ENCODE measurements around the gene PDCD4. TPM values are rescaled to one million over a fixed set of nuclear protein-coding genes. Genes with fewer than 3 reads are reported as not detected.

Gene PDCD4
- total RNA-seq, 2 donors from 2014 or later: 36.7 to 48.6 TPM

GRCh38 chr10:110834629-110835301, 37.0 kb upstream of the PDCD4 start:
- no peak overlapping the region for H3K27ac Mint-ChIP-seq
- no peak overlapping the region for H3K4me3 Mint-ChIP-seq
- DNase-seq (ENCODE audit: low spot score): no peak

DNA sequence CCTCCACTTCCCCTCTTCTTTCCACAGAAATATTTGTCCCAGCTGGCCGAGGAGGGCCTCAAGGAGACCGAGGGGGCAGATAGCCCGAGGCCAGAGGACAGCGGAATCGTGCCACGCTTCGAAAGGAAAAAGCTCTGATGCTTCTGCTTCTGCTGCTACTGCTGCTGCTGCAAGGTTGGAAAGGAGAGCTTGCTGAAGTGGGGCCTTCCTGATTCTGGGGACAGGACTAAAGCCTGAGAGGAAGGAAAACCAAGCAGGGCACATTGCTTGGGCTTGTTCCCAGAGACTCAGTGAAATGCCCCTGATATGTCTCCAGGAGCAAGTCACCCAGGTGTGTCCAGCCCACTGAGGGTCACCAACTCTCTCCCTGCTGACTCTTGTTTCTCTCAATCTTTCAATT, 35.9 kb upstream of the PDCD4 start:
- Mint-ChIP-seq H3K9me3 (no peaks in the 10 kb centered on the region), H3K36me3 (no peaks in the 10 kb centered on the region), H3K27me3 (peaks cover 0 to 5% of the 10 kb centered on the region in 2 donors), H3K4me3 (no peak overlapping the region), H3K4me1 (ENCODE audit: low read depth in 2 of 2) (no peaks in the 10 kb centered on the region), H3K27ac (peak overlapping the region in 1 of 2 donors; percentile 38)
- ATAC-seq: no peak
- DNase-seq (ENCODE audit: low spot score): no peak

More at GRCh38 chr10:110834629-110835301, 37.0 kb upstream of the PDCD4 start:
- Mint-ChIP-seq H3K9me3 (no peaks in the 10 kb centered on the region), H3K4me1 (ENCODE audit: low read depth in 2 of 2) (no peaks in the 10 kb centered on the region), H3K27me3 (peaks cover 0 to 5% of the 10 kb centered on the region in 2 donors), H3K36me3 (no peaks in the 10 kb centered on the region)
- ATAC-seq: no peak

DNA sequence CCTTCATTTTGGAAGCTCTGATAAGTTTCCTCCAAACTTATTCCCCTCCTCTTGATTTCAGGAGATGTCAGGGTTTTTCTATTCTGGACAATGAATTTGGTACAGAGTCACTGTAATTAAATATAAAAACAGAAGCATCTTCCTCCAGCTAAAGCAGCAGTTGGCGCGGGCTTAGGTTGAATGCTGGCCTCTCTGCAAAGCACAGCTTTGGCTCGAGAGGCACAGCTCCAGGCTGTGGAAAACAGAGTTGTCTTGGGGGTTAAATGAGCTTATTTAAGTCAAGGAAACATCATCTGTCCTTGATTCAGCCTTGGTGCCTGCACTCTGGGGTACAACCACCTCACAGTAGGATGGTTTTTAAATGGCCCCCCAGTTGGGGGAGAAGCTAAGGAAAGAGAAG, 35.0 kb upstream of the PDCD4 start:
- Mint-ChIP-seq H3K9me3 (no peaks in the 10 kb centered on the region), H3K4me3 (no peak overlapping the region), H3K4me1 (ENCODE audit: low read depth in 2 of 2) (peaks cover 0 to under 1% of the 10 kb centered on the region in 2 donors), H3K27me3 (peaks cover 0 to 5% of the 10 kb centered on the region in 2 donors), H3K36me3 (no peaks in the 10 kb centered on the region), H3K27ac (no peak overlapping the region)
- ATAC-seq (no peak), DNase-seq (ENCODE audit: low spot score) (no peak)

GRCh38 chr10:110837418-110838171, 34.1 kb upstream of the PDCD4 start:
- H3K27me3 Mint-ChIP-seq: peaks cover 0 to 10% of the 10 kb centered on the region in 2 donors
- H3K4me1 Mint-ChIP-seq (ENCODE audit: low read depth in 2 of 2): peaks cover 5 to 9% of the 10 kb centered on the region in 2 donors
- H3K36me3 Mint-ChIP-seq: no peaks in the 10 kb centered on the region
- no peaks in the 10 kb centered on the region for H3K9me3 Mint-ChIP-seq
- no peak overlapping the region for H3K27ac Mint-ChIP-seq
- no peak for ATAC-seq
- DNase-seq (ENCODE audit: low spot score): no peak
- H3K4me3 Mint-ChIP-seq: no peak overlapping the region

DNA sequence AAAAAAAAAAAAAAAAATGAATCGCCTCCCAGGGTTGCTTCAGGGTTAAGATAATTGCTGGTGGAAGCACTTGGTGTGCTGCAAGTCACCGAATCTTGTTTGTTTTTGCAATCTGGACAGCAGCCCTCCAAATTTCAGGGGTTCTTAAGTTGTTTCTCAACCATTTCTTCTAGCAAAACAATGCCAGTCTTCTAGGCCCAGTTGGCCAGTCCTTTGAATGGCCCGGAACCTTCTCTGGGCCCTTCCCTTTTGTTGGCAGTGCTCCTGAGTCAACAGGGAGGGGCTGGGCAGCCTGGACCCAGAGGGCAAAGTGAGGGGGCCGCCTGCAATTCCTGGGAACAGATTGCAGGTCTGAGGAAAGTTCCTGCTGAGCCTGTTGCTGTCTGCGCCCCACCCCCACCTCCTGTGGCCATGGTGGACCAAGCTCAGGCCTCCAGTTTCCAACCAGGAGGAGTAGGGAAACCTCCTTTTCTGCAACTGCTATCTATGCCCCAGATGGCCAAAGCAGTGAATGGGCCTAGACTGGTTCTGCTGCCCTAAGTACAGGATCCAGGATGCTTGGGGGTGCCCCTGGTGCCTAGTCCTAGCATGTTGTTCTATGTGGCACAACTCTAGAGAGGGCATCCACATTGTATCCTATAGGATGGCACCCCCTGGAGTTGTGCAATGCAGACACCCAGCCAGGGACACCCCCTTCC, 31.4 kb upstream of the PDCD4 start:
- Mint-ChIP-seq H3K27me3 (peaks cover 0 to 18% of the 10 kb centered on the region in 2 donors), H3K9me3 (no peaks in the 10 kb centered on the region), H3K4me1 (ENCODE audit: low read depth in 2 of 2) (peaks cover 14 to 23% of the 10 kb centered on the region in 2 donors), H3K4me3 (no peak overlapping the region), H3K27ac (no peak overlapping the region), H3K36me3 (no peaks in the 10 kb centered on the region)
- DNase-seq (ENCODE audit: low spot score): no peak
- ATAC-seq: no peak

DNA sequence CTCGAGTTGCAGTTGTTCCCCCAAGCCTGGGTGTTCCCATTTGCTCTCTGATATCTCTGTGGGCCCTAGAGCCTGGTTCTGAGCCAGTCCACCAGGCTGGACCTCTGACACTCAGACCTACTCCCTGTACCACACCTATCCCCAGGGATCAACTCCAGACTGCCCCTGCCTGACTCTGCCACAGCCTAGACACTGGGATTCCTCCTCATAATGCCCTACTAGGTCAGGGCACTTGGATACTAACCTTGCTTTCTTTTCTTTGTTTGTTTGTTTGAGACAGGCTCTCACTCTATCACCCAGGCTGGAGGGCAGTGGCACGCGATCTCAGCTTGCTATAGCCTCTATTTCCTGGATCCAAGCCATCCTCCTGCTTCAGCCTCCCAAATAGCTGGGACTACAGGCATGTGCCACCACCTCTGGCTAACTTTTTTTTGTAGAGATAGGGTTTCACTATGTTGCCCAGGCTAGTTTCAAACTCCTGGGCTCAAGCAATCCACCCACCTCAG, 30.8 kb upstream of the PDCD4 start:
- ATAC-seq: no peak
- H3K36me3 Mint-ChIP-seq: no peaks in the 10 kb centered on the region
- H3K4me1 Mint-ChIP-seq (ENCODE audit: low read depth in 2 of 2): peaks cover 14 to 26% of the 10 kb centered on the region in 2 donors
- no peak overlapping the region for H3K4me3 Mint-ChIP-seq
- no peak for DNase-seq (ENCODE audit: low spot score)
- peaks cover 0 to 17% of the 10 kb centered on the region in 2 donors for H3K27me3 Mint-ChIP-seq
- no peaks in the 10 kb centered on the region for H3K9me3 Mint-ChIP-seq
- H3K27ac Mint-ChIP-seq: no peak overlapping the region

- H3K27ac Mint-ChIP-seq: no peak overlapping the region
- no peak overlapping the region for H3K4me3 Mint-ChIP-seq
- DNase-seq (ENCODE audit: low spot score) (no peak), ATAC-seq (no peak)
- peaks cover 18 to 35% of the 10 kb centered on the region in 2 donors for H3K4me1 Mint-ChIP-seq (ENCODE audit: low read depth in 2 of 2)
- H3K36me3 Mint-ChIP-seq: no peaks in the 10 kb centered on the region
- no peaks in the 10 kb centered on the region for H3K9me3 Mint-ChIP-seq
- peaks cover 0 to 15% of the 10 kb centered on the region in 2 donors for H3K27me3 Mint-ChIP-seq
These were observed 29.9 kb upstream of the PDCD4 start for GRCh38 chr10:110841767-110842267.

GRCh38 chr10:110842326-110842904, 29.3 kb upstream of the PDCD4 start:
- DNase-seq (ENCODE audit: low spot score) (no peak), ATAC-seq (no peak)
- Mint-ChIP-seq H3K36me3 (no peaks in the 10 kb centered on the region), H3K9me3 (no peaks in the 10 kb centered on the region), H3K4me1 (ENCODE audit: low read depth in 2 of 2) (peaks cover 22 to 35% of the 10 kb centered on the region in 2 donors), H3K27me3 (peaks cover 0 to 15% of the 10 kb centered on the region in 2 donors), H3K27ac (peak overlapping the region; percentile 15 to 67), H3K4me3 (no peak overlapping the region)

GRCh38 chr10:110843031-110843430, 28.7 kb upstream of the PDCD4 start:
- H3K4me1 Mint-ChIP-seq (ENCODE audit: low read depth in 2 of 2): peaks cover 22 to 35% of the 10 kb centered on the region in 2 donors

GRCh38 chr10:110843796-110844616, 27.7 kb upstream of the PDCD4 start:
- Mint-ChIP-seq H3K27me3 (peaks cover 0 to 13% of the 10 kb centered on the region in 2 donors), H3K27ac (peak overlapping the region in 1 of 2 donors; percentile 50), H3K9me3 (no peaks in the 10 kb centered on the region), H3K4me3 (no peak overlapping the region), H3K36me3 (no peaks in the 10 kb centered on the region), H3K4me1 (ENCODE audit: low read depth in 2 of 2) (peaks cover 26 to 40% of the 10 kb centered on the region in 2 donors)
- no peak for DNase-seq (ENCODE audit: low spot score)
- ATAC-seq: no peak

More at GRCh38 chr10:110843031-110843430, 28.7 kb upstream of the PDCD4 start:
- Mint-ChIP-seq H3K27ac (peak overlapping the region; percentile 15 to 67), H3K4me3 (peak overlapping the region; percentile 32), H3K36me3 (no peaks in the 10 kb centered on the region), H3K27me3 (peaks cover 0 to 13% of the 10 kb centered on the region in 2 donors), H3K9me3 (no peaks in the 10 kb centered on the region)
- DNase-seq (ENCODE audit: low spot score): no peak
- ATAC-seq: peak; percentile 67 to 82

DNA sequence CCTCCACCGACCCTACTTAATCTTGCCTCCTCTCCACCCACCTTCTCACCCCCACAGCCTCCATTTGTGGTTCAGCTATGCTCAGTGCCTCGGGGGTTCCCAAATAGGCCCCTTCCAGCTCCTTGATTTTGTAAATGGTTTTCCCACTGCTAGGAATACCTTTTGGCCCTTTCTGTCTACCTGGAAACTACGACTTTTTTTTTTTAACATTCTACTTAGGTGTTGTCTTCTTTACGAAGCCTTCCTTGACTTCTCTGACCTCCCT, 27.2 kb upstream of the PDCD4 start:
- no peaks in the 10 kb centered on the region for H3K9me3 Mint-ChIP-seq

DNA sequence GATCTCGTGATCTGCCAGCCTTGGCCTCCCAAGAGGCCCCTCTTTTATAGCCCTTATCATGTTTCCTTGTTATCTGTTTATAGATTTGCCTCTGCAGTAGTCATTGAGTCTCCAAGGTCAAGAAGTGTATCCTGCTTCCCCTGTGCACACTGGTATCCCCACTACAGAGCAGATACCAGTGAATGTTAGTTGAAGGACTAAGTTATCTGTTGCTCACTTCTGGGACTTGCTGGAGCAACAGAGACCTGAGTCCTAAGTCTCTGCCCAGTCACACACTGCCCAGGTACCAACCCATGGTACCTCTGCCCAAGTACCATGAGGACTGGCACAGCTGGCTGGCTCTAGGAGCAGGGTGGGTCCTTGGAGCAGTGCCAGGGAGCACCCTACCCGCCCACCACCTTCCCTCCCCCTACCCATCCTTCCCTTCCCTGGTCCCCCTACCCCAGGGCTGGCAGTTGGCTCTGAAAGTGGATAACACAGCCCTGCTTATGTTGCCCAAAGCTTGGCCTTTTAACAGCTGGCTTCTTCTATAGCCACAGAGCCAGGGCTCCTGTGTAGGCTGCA, 26.5 kb upstream of the PDCD4 start:
- Mint-ChIP-seq H3K4me1 (ENCODE audit: low read depth in 2 of 2) (peaks cover 39 to 53% of the 10 kb centered on the region in 2 donors), H3K36me3 (no peaks in the 10 kb centered on the region), H3K27ac (peak overlapping the region in 1 of 2 donors; percentile 35), H3K27me3 (peaks cover 0 to 15% of the 10 kb centered on the region in 2 donors), H3K4me3 (no peak overlapping the region), H3K9me3 (no peaks in the 10 kb centered on the region)
- ATAC-seq (no peak), DNase-seq (ENCODE audit: low spot score) (no peak)

More for the DNA sequence above, 27.2 kb upstream of the PDCD4 start:
- Mint-ChIP-seq H3K27me3 (peaks cover 0 to 13% of the 10 kb centered on the region in 2 donors), H3K36me3 (no peaks in the 10 kb centered on the region), H3K4me1 (ENCODE audit: low read depth in 2 of 2) (peaks cover 31 to 45% of the 10 kb centered on the region in 2 donors), H3K4me3 (no peak overlapping the region), H3K27ac (peak overlapping the region; percentile 35 to 50)
- ATAC-seq (no peak), DNase-seq (ENCODE audit: low spot score) (no peak)
